Gastroesophageal sphincter (tissue), 3 donors: ENCODE measurements around the gene TFEC.

Source experiments
- EP300 ChIP-seq: sonication (generic); formaldehyde crosslinking; IDR thresholded peaks from one replicate; pipeline ENCODE4 v1.6.1; 2017; ENCODE audit warnings: antibody characterized with exemption, mild to moderate bottlenecking
- POLR2A ChIP-seq, 2 donors: fragments of 450-650 bp; IDR thresholded peaks; one replicate each; pipeline ENCODE4 v1.6.1; 2017; ENCODE audit warnings: antibody characterized with exemption in 2 of 2, mild to moderate bottlenecking in 2 of 2, moderate library complexity in 1 of 2
- POLR2AphosphoS5 ChIP-seq: sonication (generic); formaldehyde crosslinking; IDR thresholded peaks from one replicate; pipeline ENCODE4 v1.6.1; 2017; ENCODE audit warnings: antibody characterized with exemption
- TF ChIP-seq, protein P1 (sequence below), 4 experiments: fragments of 200-600 bp in 2 of 4; fragments of 450-650 bp in 2 of 4; sonication (generic) in 1 of 4; IDR thresholded peaks; one replicate each; pipeline ENCODE4 v1.5.1; 2017 to 2019; ENCODE audit warnings: antibody characterized with exemption in 4 of 4, mild to moderate bottlenecking in 2 of 4, moderate library complexity in 2 of 4

DNA sequence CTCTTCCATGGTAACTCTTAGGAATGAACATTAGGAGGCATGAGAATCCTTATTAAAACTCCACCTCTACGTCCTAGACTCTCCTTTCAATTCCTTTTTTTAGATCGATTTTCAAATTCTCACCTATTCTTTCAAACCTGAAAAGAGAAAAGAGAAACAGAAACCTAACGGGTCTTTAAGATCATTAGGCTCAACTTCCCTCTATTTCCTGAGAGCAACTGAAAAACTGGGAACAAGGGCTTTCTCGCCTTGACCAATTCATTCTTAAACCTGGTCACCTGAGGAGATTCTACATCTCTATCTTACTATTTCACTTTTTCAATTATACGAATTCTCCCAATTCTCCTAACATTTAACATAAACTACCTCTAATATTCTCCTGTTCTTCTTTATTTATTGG lies 2.8 kb downstream of the TFEC start:
- no peak for TF ChIP-seq POLR2A (IDR thresholded peaks at IDR 0.05)
- TF ChIP-seq, protein P1, sequence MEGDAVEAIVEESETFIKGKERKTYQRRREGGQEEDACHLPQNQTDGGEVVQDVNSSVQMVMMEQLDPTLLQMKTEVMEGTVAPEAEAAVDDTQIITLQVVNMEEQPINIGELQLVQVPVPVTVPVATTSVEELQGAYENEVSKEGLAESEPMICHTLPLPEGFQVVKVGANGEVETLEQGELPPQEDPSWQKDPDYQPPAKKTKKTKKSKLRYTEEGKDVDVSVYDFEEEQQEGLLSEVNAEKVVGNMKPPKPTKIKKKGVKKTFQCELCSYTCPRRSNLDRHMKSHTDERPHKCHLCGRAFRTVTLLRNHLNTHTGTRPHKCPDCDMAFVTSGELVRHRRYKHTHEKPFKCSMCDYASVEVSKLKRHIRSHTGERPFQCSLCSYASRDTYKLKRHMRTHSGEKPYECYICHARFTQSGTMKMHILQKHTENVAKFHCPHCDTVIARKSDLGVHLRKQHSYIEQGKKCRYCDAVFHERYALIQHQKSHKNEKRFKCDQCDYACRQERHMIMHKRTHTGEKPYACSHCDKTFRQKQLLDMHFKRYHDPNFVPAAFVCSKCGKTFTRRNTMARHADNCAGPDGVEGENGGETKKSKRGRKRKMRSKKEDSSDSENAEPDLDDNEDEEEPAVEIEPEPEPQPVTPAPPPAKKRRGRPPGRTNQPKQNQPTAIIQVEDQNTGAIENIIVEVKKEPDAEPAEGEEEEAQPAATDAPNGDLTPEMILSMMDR (IDR thresholded peaks at IDR 0.05) = no peak
- no peak for TF ChIP-seq POLR2AphosphoS5
- TF ChIP-seq EP300 = no peak
